Type B pancreatic cell (in vitro differentiated cells): ENCODE data around the gene EXOC7. TPM values are rescaled to one million over a fixed set of nuclear protein-coding genes. Genes with fewer than 3 reads are reported as not detected.

Source experiments
- DNase-seq: peaks from one replicate; pipeline ENCODE4 v3.0.0; 2021; ENCODE audit warnings: mixed read lengths; ENCODE audit not compliant: unreplicated experiment; ENCODE audit errors: extremely low spot score
- H3K27ac Mint-ChIP-seq: 2 replicates; pipeline ENCODE4 v1.8.0; 2021; ENCODE audit warnings: mild to moderate bottlenecking, mixed read lengths
- H3K27me3 Mint-ChIP-seq: 2 replicates; pipeline ENCODE4 v1.8.0; 2021; ENCODE audit warnings: mixed read lengths
- H3K36me3 Mint-ChIP-seq: 2 replicates; pipeline ENCODE4 v1.8.0; 2021; ENCODE audit warnings: mixed read lengths
- H3K4me1 Mint-ChIP-seq: one replicate; pipeline ENCODE4 v1.8.0; 2021; ENCODE audit warnings: mixed read lengths; ENCODE audit not compliant: unreplicated experiment
- H3K4me3 Mint-ChIP-seq: 2 replicates; pipeline ENCODE4 v1.8.0; 2021; ENCODE audit warnings: mild to moderate bottlenecking, mixed read lengths
- H3K9me3 Mint-ChIP-seq: 2 replicates; pipeline ENCODE4 v1.8.0; 2021; ENCODE audit warnings: mixed read lengths
- total RNA-seq: library from RNA; stranded (reverse); gene quantifications from 2 replicates; pipeline ENCODE4 v1.2.1, GENCODE V29; 2021; ENCODE audit warnings: low replicate concordance
- TF ChIP-seq, protein P1 (sequence below): fragments of 200-600 bp; sonication (generic); conservative IDR thresholded peaks from 2 replicates; pipeline ENCODE4 v1.5.0; 2021; ENCODE audit warnings: antibody characterized with exemption, mild to moderate bottlenecking

EXOC7 gene
- total RNA-seq, 1 donor from 2014 or later: 201 TPM

DNA sequence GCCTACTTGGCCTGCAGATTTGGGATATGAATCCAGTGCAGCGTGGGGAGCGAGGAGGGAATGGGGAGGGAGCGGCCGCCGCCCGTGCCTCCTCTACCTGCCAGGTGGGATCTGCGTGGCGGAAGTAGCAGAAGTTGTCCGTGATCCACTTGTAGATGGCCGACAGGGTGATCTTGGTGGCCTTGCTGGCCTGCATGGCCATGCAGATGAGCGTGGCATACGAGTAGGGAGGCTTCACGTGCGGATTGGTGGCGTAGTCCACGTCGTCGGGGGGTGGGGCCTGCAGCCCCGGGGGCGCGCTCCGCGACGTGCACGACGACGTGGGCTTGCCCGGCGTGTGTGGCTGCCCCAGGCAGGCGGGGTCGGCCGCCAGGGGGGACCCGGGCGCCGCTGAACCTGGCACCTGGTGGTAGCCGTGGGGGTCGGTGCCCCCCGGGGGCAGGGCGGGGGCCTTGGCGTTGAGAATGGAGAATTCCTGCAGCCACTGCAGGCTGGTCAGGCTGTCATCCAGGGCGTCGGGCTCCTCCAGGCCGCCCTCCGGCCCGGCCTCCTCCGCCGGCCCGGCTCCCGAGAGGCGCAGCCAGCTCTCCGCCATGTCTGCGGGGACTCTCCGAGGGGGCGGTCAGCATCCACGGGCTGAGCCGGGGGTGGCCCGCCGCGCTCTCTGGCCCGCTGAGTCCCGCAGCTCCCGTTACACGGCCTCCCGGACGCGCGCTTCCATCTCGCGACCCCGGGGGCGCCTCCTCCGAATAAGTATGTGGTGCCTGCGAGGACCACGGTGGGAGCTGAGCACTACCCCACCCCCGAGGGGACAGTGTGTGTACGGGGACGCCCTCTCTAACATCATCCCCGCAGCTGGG, 36.4 kb upstream of the EXOC7 start:
- Mint-ChIP-seq H3K27ac (peak overlapping the region; percentile 82), H3K27me3 (peaks cover 53% of the 10 kb centered on the region), H3K36me3 (no peaks in the 10 kb centered on the region), H3K4me3 (peak overlapping the region; percentile 85), H3K4me1 (peaks cover 30% of the 10 kb centered on the region), H3K9me3 (no peaks in the 10 kb centered on the region)
- no peak for DNase-seq
- TF ChIP-seq, protein P1, sequence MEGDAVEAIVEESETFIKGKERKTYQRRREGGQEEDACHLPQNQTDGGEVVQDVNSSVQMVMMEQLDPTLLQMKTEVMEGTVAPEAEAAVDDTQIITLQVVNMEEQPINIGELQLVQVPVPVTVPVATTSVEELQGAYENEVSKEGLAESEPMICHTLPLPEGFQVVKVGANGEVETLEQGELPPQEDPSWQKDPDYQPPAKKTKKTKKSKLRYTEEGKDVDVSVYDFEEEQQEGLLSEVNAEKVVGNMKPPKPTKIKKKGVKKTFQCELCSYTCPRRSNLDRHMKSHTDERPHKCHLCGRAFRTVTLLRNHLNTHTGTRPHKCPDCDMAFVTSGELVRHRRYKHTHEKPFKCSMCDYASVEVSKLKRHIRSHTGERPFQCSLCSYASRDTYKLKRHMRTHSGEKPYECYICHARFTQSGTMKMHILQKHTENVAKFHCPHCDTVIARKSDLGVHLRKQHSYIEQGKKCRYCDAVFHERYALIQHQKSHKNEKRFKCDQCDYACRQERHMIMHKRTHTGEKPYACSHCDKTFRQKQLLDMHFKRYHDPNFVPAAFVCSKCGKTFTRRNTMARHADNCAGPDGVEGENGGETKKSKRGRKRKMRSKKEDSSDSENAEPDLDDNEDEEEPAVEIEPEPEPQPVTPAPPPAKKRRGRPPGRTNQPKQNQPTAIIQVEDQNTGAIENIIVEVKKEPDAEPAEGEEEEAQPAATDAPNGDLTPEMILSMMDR: peak; percentile 37

DNA sequence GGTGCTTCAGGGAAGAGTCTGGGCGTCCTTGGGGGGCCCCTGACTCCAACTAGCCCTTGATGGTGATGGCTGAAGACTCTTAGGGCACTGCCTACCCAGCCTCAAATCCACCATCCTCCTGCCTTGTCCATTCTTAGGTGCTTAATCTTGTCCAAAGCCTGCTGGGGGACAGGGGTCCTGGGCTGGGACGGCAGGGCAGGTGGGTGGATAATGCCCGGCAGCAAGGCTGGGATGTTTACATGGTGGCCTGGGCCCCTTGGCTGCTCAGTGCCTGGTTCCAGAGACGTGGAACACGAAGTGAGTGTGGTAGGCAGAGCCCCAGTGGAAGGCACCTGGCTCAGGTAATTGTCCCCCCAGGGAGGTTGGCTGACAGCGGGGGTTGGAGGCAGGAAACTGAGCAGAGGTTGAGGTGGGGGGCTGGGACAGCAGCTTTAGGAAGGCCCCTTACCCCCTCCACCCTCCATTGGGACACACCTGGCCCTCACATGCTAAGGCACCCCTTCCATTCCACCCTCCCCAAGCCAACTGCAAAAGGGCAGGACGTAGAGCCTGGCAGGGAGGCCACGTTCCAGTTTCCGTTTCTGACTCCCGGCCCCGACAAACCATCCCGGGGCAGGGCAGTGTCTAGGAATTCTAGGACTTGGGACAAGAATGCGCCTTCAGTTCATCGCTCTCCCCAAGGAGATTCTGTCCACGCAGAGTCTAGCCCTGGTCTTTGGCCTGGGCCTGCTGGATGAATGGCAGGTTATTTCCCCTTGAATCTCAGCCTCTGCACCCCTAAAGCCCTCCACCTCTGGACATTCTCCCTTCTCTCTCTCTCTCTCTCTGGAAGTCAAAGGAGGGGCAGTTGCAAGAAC, 35.5 kb upstream of the EXOC7 start:
- Mint-ChIP-seq H3K27me3 (peaks cover 58% of the 10 kb centered on the region), H3K4me1 (peaks cover 30% of the 10 kb centered on the region)

DNA sequence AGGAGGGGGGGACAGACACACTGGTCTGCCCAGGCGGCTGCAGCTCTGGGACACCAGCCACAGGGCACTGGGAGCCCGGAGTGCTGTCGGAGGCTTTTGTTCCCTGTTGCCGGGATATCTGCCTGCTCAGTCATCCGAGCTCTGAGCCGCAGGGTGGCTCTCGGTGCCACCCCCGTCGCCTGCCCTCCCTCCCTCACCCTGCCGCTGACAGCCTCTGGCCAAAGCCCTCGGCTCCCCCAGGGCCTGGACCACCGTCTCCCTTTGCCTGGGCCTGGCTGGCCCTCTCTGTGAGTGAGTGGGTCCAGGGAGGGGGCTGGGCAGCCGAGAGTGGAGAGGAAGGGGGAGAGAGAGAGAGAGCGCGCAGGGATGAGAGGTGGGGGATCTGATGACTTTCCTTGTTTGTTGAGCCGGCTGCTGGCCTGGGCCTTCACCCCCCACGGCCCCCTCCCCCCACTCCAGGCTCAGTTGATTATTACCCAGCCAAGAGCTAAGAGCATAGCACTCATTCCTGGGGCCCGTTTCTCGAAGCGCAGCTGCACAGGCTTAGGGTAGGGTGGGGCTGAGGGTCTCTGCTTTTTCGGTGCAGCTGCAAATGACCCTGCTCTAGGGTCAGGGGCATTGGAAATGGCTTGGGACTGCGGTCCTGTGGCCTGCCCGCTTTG, 34.8 kb upstream of the EXOC7 start:
- TF ChIP-seq, protein P1: no peak
- H3K27ac Mint-ChIP-seq: peak overlapping the region; percentile 44
- H3K4me1 Mint-ChIP-seq: peaks cover 28% of the 10 kb centered on the region
- no peaks in the 10 kb centered on the region for H3K9me3 Mint-ChIP-seq
- peak overlapping the region; percentile 61 for H3K4me3 Mint-ChIP-seq
- H3K36me3 Mint-ChIP-seq: no peaks in the 10 kb centered on the region
- DNase-seq: no peak
- H3K27me3 Mint-ChIP-seq: peaks cover 64% of the 10 kb centered on the region

More for the DNA sequence above, 35.5 kb upstream of the EXOC7 start:
- H3K9me3 Mint-ChIP-seq: no peaks in the 10 kb centered on the region
- TF ChIP-seq, protein P1: no peak
- peak overlapping the region; percentile 85 for H3K4me3 Mint-ChIP-seq
- H3K27ac Mint-ChIP-seq: peak overlapping the region; percentile 82
- no peak for DNase-seq
- H3K36me3 Mint-ChIP-seq: no peaks in the 10 kb centered on the region

DNA sequence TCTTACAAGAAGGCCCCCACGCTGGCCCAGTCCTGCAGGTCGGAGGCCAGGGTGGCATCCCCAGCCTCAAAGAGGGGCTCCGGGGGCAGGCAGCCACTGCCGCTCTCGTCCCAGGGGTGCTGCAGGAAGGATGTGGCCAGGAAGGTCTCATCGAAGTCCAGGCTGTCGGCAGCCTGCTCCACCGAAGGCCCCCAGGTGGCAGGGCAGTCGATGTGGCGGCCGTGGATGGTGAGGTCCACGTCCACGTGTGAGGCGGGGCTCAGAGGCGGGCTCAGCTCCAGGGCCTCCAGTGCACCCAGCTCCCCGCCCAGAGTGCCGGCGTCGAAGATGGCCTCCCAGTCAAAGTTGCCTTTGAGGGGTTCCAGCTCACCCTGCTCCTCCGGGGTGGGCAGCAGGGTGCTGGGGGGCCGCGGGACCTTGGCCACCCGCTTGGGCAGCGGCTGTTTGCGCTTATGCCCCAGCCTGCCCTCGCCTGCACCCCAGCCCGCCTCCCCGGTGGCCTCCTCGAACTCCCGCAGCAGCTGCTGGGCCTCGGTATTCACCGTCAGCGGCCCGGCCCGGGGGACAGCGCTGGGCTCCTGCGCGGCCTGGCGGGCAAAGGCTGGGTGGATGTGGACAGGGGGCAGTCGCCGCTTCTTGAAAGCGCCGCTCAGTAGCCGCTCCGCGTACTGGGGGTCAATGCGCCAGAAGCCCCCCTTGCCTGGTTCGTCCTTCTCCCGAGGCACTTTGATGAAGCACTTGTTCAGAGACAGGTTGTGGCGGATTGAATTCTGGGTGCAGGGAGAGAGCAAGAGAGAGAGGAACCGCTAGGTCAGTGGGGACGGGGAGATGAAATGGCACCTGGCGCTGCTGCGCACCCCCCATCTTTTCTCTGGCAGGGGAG, 34.0 kb upstream of the EXOC7 start:
- Mint-ChIP-seq H3K4me3 (peak overlapping the region; percentile 61), H3K36me3 (no peaks in the 10 kb centered on the region), H3K4me1 (peaks cover 21% of the 10 kb centered on the region), H3K27me3 (peaks cover 66% of the 10 kb centered on the region), H3K9me3 (no peaks in the 10 kb centered on the region), H3K27ac (peak overlapping the region; percentile 44)
- DNase-seq: no peak
- TF ChIP-seq, protein P1: no peak

DNA sequence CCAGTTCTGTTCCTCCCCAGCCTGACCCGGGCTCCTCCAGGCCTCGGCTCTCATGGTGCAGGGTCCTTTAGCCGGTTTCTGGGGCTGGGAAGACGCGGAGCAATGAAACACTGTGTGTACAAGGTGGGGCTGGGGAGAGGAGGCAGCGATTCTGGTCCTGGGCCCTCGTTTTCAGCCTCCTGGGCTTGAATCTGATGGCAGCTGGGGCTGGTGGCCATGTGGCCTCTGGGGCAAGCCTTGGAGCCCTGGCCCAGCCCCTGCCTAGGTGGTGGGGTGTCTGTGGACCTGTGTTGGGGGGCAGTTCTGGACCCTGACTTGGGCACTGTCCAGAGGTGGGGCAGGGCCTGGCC, 33.4 kb upstream of the EXOC7 start:
- Mint-ChIP-seq H3K36me3 (no peaks in the 10 kb centered on the region), H3K4me3 (no peak overlapping the region)

More for the DNA sequence above, 33.4 kb upstream of the EXOC7 start:
- peaks cover 61% of the 10 kb centered on the region for H3K27me3 Mint-ChIP-seq
- no peak for DNase-seq
- TF ChIP-seq, protein P1: no peak
- peaks cover 17% of the 10 kb centered on the region for H3K4me1 Mint-ChIP-seq
- no peak overlapping the region for H3K27ac Mint-ChIP-seq
- no peaks in the 10 kb centered on the region for H3K9me3 Mint-ChIP-seq
